ENCODE results near the gene TSHZ3.

Gene TSHZ3

GRCh38 chr19:31312009-31312676, 37.1 kb downstream of the TSHZ3 start:
- no peak for DNase-seq

GRCh38 chr19:31310432-31311133, 38.7 kb downstream of the TSHZ3 start:
- DNase-seq = no peak

GRCh38 chr19:31308781-31309180, 40.5 kb downstream of the TSHZ3 start:
- DNase-seq = no peak

DNA sequence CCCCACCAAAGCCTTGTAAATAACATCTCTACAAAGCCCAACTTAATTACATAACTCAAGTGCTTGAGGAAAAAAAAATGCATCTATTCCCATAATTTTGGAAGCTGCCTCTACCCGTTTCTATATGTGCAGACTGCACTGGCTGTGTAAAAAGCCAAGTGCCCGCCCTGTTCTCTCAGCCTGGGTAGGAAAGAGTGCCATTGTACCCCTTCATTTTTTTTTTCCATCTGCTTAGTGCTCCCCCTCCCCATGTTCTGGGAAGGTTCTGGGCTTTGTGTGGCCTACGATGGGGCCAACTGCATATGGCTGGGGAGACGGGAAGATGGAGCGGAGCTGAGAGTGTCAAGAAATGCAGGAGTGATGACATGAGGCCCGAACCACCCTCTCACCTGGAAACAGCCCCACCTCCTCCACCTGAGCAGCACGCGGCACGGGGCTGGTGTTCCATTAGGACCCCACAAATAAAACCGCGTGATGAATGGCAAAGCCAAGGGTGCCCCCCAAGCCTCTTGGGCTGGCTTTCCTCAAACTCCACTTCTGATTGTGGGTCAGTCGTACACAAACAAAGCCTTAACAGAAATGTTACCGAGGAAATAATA, 42.1 kb downstream of the TSHZ3 start:
- DNase-seq = no peak

GRCh38 chr19:31306006-31306753, 43.1 kb downstream of the TSHZ3 start:
- no peak for DNase-seq

GRCh38 chr19:31304831-31305312, 44.4 kb downstream of the TSHZ3 start:
- no peak for DNase-seq

GRCh38 chr19:31303262-31303815, 45.9 kb downstream of the TSHZ3 start:
- no peak for DNase-seq

- no peak for DNase-seq
Observed at GRCh38 chr19:31301306-31301980, 47.8 kb downstream of the TSHZ3 start.

- DNase-seq = no peak
Observed at GRCh38 chr19:31300422-31300821, 48.8 kb downstream of the TSHZ3 start.

- DNase-seq = no peak
Observed at GRCh38 chr19:31299665-31300064, 49.6 kb downstream of the TSHZ3 start.

- DNase-seq = no peak
Observed at GRCh38 chr19:31297991-31298390, 51.2 kb downstream of the TSHZ3 start.

GRCh38 chr19:31296741-31297390, 52.4 kb downstream of the TSHZ3 start:
- DNase-seq = no peak

- DNase-seq = no peak
Observed at GRCh38 chr19:31294189-31294588, 55.0 kb downstream of the TSHZ3 start.

- no peak for DNase-seq
Observed at GRCh38 chr19:31292639-31293185, 56.5 kb downstream of the TSHZ3 start.

- DNase-seq = no peak
Observed at GRCh38 chr19:31290931-31291590, 58.2 kb downstream of the TSHZ3 start.

DNA sequence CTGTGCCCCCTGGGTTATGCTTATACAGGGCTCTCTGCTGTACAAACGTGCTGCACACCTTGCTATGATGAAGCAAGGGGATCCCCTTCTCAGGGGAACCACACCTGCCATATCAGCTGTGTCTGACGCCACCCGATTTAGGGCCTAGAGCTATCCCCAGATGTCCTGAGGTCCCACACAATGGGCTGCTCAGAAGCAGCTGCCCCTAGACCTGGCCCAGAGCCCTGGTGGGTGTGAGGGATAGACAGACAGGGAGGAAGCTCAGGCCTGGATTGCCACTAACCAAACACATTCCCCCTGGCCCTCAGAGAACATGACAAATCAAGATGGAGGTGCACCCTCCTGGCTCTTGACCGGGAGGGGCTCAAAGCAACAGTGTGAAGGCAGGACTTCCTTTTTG, 59.3 kb downstream of the TSHZ3 start:
- no peak for DNase-seq

- no peak for DNase-seq
Observed at GRCh38 chr19:31289381-31289880, 59.8 kb downstream of the TSHZ3 start.

DNA sequence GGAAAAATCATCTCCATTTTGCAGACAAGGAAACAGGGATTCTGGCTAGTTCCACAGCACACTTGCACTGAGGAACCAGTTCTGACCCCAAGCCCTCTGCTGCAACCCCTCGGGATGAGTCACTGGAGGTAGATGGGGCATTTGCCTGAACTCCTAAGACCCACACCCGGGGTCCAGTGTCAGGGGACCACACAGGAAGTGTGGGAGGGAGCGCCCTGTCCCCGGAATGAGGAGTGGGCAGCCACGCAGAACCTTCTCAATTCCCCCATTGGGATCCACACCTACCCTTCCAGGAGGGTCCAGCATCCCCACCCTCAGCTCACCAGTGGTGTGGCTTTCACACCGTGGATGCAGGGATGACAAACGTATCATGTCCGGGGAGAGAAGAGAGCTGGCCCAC, 62.7 kb downstream of the TSHZ3 start:
- no peak for DNase-seq

DNA sequence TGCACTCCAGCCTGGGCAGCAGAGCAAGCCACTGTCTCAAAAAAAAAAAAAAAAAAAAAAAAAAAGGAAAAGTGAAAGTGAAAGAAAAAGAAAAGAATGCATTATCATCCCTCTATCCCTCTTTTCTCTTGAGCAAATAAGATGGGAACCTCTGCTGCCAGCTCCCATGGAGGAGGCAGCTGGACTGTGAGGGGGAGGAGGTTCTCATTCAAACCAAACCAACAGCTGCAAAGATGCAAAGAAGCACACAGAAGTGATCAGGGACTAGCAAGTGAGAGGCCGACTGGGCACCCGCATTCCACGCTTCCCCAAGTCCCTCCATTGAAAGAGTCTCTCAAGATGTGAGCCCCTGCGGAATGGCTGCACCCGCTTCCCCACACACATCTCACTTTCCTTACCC, 63.5 kb downstream of the TSHZ3 start:
- no peak for DNase-seq

DNA sequence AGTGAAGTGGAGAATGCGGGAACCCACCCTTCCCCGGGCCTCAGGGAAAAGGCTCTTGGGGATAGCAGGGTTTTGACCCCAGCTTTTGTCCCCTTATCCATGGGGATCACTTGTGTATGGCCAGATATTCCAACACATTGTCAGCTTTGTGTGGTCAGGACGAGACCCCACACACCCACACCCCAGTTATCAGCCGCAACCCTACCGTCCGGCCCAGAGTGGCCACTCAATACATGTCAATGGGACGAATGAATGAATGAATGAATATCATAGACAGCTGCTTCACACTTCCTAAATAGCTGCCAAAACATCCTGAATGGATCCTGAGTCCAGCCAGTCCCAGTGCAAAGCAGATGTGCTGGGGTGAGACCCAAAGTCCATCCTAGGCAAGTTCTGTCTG, 64.6 kb downstream of the TSHZ3 start:
- no peak for DNase-seq

DNA sequence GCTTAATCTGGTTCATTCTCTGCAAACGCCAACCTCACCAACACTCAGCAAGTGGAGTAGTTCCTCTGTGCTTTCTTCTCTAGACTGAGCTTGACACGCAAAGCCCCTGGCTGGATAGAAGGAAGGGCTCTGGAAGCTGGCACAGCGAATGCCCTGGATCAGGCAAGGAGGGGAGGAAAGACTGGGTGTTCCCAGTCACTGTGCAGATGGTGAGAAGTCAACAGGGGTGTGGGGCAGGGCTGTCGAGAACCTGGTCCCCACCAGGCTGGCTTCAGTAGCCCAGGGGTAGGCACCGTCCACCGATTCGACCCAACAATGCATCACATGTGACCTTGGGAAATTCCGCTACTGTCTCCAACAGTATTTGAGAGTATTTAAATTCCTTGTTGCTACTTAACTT, 65.5 kb downstream of the TSHZ3 start:
- DNase-seq = no peak
